HCT116 (cell line): Measurements from ENCODE around the gene DNLZ. TPM values are rescaled to one million over a fixed set of nuclear protein-coding genes. Genes with fewer than 3 reads are reported as not detected.

Experiments
- ATAC-seq: fragments of 200-7000 bp; cut with Tn5 transposase; 2 replicates; pipeline ENCODE4 v1.9.1; 2020; ENCODE audit warnings: mild to moderate bottlenecking, moderate library complexity
- BruUV-seq: library from RNA; stranded (reverse); fragments of 400-500 nt; replicated peaks from 2 replicates; lab custom pipeline; 2021; lab: Mats Ljungman, UMichigan
- CTCF ChIA-PET: fragments of 300-600 bp; sonication (Branson Sonifier 250); formaldehyde crosslinking; loops from one replicate; lab custom pipeline; 2021; ENCODE audit warnings: antibody characterized with exemption; lab: Charles Lee
- POLR2A ChIA-PET: fragments of 300-600, 350-600 bp; sonication (Branson Sonifier 250); formaldehyde crosslinking; loops from one replicate; lab custom pipeline; 2021; ENCODE audit warnings: antibody characterized with exemption; lab: Charles Lee
- RAD21 ChIA-PET, 2 experiments: fragments of 300-600 bp; sonication (Branson Sonifier 250); formaldehyde crosslinking; loops; one replicate each; lab custom pipeline; 2023; ENCODE audit warnings: low total read pairs in 2 of 2; ENCODE audit not compliant: uncharacterized antibody in 2 of 2, unreplicated experiment in 2 of 2, low non-redundant PET in 1 of 2; lab: Charles Lee
- DNase-seq: peaks from one replicate; pipeline ENCODE4 v3.0.0-alpha.2; 2010; ENCODE audit warnings: low read depth, low spot score
- H2AFZ ChIP-seq: fragments of 200-600 bp; shearing (Covaris generic), sonication (generic); 2 replicates; pipeline ENCODE4 v1.6.1; 2017; ENCODE audit warnings: low read depth, mixed run types, mixed read lengths, antibody characterized with exemption, low read length; ENCODE audit not compliant: poor library complexity, severe bottlenecking
- H3K27ac ChIP-seq: 2 replicates; pipeline ENCODE4 v1.5.1; 2012; ENCODE audit warnings: low read depth, low read length
- H3K27me3 ChIP-seq: fragments of 200-600 bp; sonication (generic); 2 replicates; pipeline ENCODE4 v1.6.1; 2016; ENCODE audit warnings: mixed run types, low read length, mixed read lengths; ENCODE audit not compliant: insufficient read depth
- H3K36me3 ChIP-seq, 2 experiments: fragments of 200-500 bp in 1 of 2; fragments of 200-600 bp in 1 of 2; sonication (Bioruptor generic) in 1 of 2; sonication (generic) in 1 of 2; 2 replicates each; pipeline versions ENCODE4 v1.5.1 to v1.6.1; 2014 to 2016; ENCODE audit warnings: low read length in 2 of 2, inconsistent platforms in 1 of 2, mixed read lengths in 1 of 2, mixed run types in 1 of 2; ENCODE audit not compliant: insufficient read depth in 2 of 2, control insufficient read depth in 1 of 2
- H3K4me1 ChIP-seq, 2 experiments: fragments of 200-600 bp in 1 of 2; sonication (generic) in 1 of 2; 2 replicates each; pipeline versions ENCODE4 v1.5.1 to v1.6.1; 2012 to 2017; ENCODE audit warnings: low read length in 2 of 2, inconsistent platforms in 1 of 2, mild to moderate bottlenecking in 1 of 2, mixed read lengths in 1 of 2, mixed run types in 1 of 2, moderate library complexity in 1 of 2; ENCODE audit not compliant: insufficient read depth in 2 of 2, control insufficient read depth in 1 of 2
- H3K4me2 ChIP-seq: fragments of 200-600 bp; sonication (generic); 2 replicates; pipeline ENCODE4 v1.6.1; 2017; ENCODE audit warnings: mixed run types, low read length, mixed read lengths
- H3K4me3 ChIP-seq, 2 experiments: fragments of 200-600 bp in 1 of 2; sonication (generic) in 1 of 2; replicated peaks in 1 of 2; 2 replicates each; pipeline ENCODE4 v1.5.1; 2011 to 2016; ENCODE audit warnings: low read length in 2 of 2, control low read depth in 1 of 2, low read depth in 1 of 2, mild to moderate bottlenecking in 1 of 2, mixed read lengths in 1 of 2, mixed run types in 1 of 2
- H3K79me2 ChIP-seq: fragments of 200-600 bp; sonication (generic); 2 replicates; pipeline ENCODE4 v1.6.1; 2017; ENCODE audit warnings: mild to moderate bottlenecking, mixed run types, low read length, moderate library complexity, mixed read lengths; ENCODE audit not compliant: insufficient read depth
- H3K9ac ChIP-seq: fragments of 200-600 bp; sonication (generic); 2 replicates; pipeline ENCODE4 v1.6.1; 2016; ENCODE audit warnings: low read length, mixed read lengths
- H3K9me2 ChIP-seq: fragments of 200-600 bp; sonication (generic), shearing (Covaris generic); 2 replicates; pipeline ENCODE4 v1.6.1; 2017; ENCODE audit warnings: mixed run types, mild to moderate bottlenecking, moderate library complexity; ENCODE audit not compliant: insufficient read depth
- H3K9me3 ChIP-seq, 2 experiments: fragments of 200-500 bp in 1 of 2; fragments of 200-600 bp in 1 of 2; sonication (Bioruptor generic) in 1 of 2; sonication (generic) in 1 of 2; 2 replicates each; pipeline ENCODE4 v1.6.1; 2014 to 2017; ENCODE audit warnings: low read length in 2 of 2, mixed read lengths in 2 of 2, inconsistent platforms in 1 of 2, low read depth in 1 of 2, mild to moderate bottlenecking in 1 of 2, mixed run types in 1 of 2, moderate library complexity in 1 of 2; ENCODE audit not compliant: control insufficient read depth in 1 of 2, insufficient read depth in 1 of 2
- H4K20me1 ChIP-seq: fragments of 200-600 bp; sonication (generic), shearing (Covaris generic); 2 replicates; pipeline ENCODE4 v1.6.1; 2017; ENCODE audit warnings: mixed run types, mild to moderate bottlenecking, moderate library complexity; ENCODE audit not compliant: insufficient read depth
- ATF3 ChIP-seq: IDR thresholded peaks from 2 replicates; pipeline ENCODE4 v1.6.1; 2012
- CBX3 ChIP-seq: IDR thresholded peaks from 2 replicates; pipeline ENCODE4 v1.6.1; 2012; ENCODE audit warnings: low read depth
- CTCF ChIP-seq, 3 experiments: fragments of 200-600 bp in 1 of 3; sonication (generic) in 1 of 3; IDR thresholded peaks in 2 of 3; conservative IDR thresholded peaks in 1 of 3; 2 replicates each; pipeline ENCODE4 v1.5.1; 2012 to 2017; ENCODE audit warnings: low read depth in 2 of 3, low read length in 2 of 3, antibody characterized with exemption in 1 of 3, borderline replicate concordance in 1 of 3, control low read depth in 1 of 3, mild to moderate bottlenecking in 1 of 3, mixed read lengths in 1 of 3, mixed run types in 1 of 3, moderate library complexity in 1 of 3; ENCODE audit not compliant: insufficient read depth in 1 of 3
- ELF1 ChIP-seq: IDR thresholded peaks from 2 replicates; pipeline ENCODE4 v1.6.1; 2012; ENCODE audit warnings: low read depth, borderline replicate concordance
- EZH2 ChIP-seq: fragments of 200-600 bp; sonication (generic); IDR thresholded peaks from 2 replicates; pipeline ENCODE4 v1.6.1; 2017; ENCODE audit warnings: antibody characterized with exemption, mixed run types
- EZH2phosphoT487 ChIP-seq: fragments of 200-600 bp; IDR thresholded peaks from 2 replicates; pipeline ENCODE4 v1.6.1; 2018; ENCODE audit warnings: antibody characterized with exemption, borderline replicate concordance
- POLR2AphosphoS5 ChIP-seq: IDR thresholded peaks from 2 replicates; pipeline ENCODE4 v1.6.1; 2011; ENCODE audit warnings: mild to moderate bottlenecking, low read depth, low read length, moderate library complexity
- RAD21 ChIP-seq: IDR thresholded peaks from 2 replicates; pipeline ENCODE4 v1.6.1; 2012; ENCODE audit warnings: low read depth, mild to moderate bottlenecking
- SP1 ChIP-seq: IDR thresholded peaks from 2 replicates; pipeline ENCODE4 v1.6.1; 2012; ENCODE audit warnings: low read depth
- TCF7L2 ChIP-seq: IDR thresholded peaks from 2 replicates; pipeline ENCODE4 v1.7.0; 2011; ENCODE audit warnings: borderline replicate concordance, inconsistent platforms; ENCODE audit not compliant: insufficient read depth, insufficient read length; ENCODE audit errors: extremely low read depth
- YY1 ChIP-seq: IDR thresholded peaks from 2 replicates; pipeline ENCODE4 v1.6.1; 2011; ENCODE audit warnings: low read length, low read depth, moderate library complexity, mild to moderate bottlenecking; ENCODE audit not compliant: insufficient replicate concordance; ENCODE audit errors: extremely low read depth
- ZFX ChIP-seq: fragments of 450-650 bp; IDR thresholded peaks from 2 replicates; pipeline ENCODE4 v1.6.1; 2017
- ZNF274 ChIP-seq: fragments of 200-500 bp; sonication (Bioruptor generic); IDR thresholded peaks from 2 replicates; pipeline ENCODE4 v1.6.1; 2014; ENCODE audit warnings: mild to moderate bottlenecking, low read depth, low read length, inconsistent platforms
- intact Hi-C: fragments of 100-400 bp; cut with micrococcal nuclease; formaldehyde crosslinking; loops from 2 replicates; pipeline ENCODE4 v1.10.0; 2022
- total RNA-seq: library from RNA; stranded (reverse); gene quantifications from one replicate; pipeline ENCODE4 v1.2.1, GENCODE V29; 2021; ENCODE audit not compliant: unreplicated experiment
- TF ChIP-seq, protein P1 (sequence below): IDR thresholded peaks from 2 replicates; pipeline ENCODE4 v1.6.1; 2012; ENCODE audit warnings: low read depth
- TF ChIP-seq, protein P2 (sequence below): IDR thresholded peaks from 2 replicates; pipeline ENCODE4 v1.6.1; 2011; ENCODE audit warnings: mild to moderate bottlenecking, low read length, moderate library complexity; ENCODE audit not compliant: insufficient replicate concordance; ENCODE audit errors: extremely low read depth
- TF ChIP-seq, protein P3 (sequence below): IDR thresholded peaks from 2 replicates; pipeline ENCODE4 v1.6.1; 2012

DNLZ gene
- total RNA-seq, 1 experiment from 2014 or later, result 21.9 TPM

DNA sequence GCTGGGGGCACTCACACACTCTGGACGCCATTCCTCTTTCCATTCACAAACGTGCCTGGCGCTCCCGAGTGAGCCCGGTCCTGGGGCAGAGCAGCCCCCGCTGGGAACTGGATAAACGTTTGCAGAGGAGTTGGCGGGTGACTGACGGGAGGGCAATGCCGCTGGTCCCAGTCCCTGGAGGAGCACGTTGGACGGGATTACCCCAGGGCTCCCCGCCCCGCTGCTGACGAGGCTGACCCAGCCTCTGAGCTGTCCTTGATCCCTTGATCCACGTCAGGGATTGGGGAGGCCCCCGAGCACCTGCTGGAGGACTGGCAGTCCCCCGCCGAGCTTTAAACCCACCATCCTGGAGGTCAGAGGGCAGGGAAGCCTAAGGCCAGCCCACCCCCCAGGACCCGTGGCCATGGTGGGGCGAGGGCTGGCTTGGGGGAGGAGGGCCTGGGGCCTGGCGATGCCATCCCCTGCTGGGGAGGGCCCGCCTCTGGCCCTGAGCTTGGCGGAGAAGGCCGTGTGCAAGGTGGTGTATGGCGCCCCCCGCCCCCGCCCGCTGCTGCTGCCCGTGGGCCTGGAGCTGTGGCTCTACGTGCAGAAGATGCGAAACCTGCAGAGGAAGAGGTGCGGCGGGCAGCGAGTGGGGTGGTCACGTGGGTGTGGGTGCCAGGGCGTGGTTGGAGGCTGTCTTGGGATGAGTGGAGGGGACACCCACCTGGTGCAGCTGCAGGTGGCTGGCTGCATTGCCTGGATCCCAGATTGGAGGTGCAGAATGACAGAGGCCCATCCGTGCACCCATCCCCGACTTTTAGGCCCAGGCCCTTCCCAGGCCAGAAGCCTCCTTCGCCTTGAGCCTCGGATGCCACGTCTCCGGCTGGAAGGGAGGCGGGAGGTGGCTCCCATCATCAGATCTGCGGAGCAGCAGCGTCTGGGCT is 31.7 kb downstream of the DNLZ start:
- CTCF ChIA-PET, result no interaction called here
- H3K4me2 ChIP-seq, result no peak overlapping the region
- H3K9me2 ChIP-seq, result no peaks in the 10 kb centered on the region
- POLR2A ChIA-PET, result no interaction called here
- no peak for DNase-seq
- no peak for ATAC-seq
- RAD21 ChIA-PET, result no interaction called here
- no peak overlapping the region for H3K4me3 ChIP-seq
- TF ChIP-seq ELF1, result no peak
- TF ChIP-seq SP1, result no peak
- TF ChIP-seq, protein P1, sequence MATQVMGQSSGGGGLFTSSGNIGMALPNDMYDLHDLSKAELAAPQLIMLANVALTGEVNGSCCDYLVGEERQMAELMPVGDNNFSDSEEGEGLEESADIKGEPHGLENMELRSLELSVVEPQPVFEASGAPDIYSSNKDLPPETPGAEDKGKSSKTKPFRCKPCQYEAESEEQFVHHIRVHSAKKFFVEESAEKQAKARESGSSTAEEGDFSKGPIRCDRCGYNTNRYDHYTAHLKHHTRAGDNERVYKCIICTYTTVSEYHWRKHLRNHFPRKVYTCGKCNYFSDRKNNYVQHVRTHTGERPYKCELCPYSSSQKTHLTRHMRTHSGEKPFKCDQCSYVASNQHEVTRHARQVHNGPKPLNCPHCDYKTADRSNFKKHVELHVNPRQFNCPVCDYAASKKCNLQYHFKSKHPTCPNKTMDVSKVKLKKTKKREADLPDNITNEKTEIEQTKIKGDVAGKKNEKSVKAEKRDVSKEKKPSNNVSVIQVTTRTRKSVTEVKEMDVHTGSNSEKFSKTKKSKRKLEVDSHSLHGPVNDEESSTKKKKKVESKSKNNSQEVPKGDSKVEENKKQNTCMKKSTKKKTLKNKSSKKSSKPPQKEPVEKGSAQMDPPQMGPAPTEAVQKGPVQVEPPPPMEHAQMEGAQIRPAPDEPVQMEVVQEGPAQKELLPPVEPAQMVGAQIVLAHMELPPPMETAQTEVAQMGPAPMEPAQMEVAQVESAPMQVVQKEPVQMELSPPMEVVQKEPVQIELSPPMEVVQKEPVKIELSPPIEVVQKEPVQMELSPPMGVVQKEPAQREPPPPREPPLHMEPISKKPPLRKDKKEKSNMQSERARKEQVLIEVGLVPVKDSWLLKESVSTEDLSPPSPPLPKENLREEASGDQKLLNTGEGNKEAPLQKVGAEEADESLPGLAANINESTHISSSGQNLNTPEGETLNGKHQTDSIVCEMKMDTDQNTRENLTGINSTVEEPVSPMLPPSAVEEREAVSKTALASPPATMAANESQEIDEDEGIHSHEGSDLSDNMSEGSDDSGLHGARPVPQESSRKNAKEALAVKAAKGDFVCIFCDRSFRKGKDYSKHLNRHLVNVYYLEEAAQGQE, result no peak
- TF ChIP-seq ZFX, result no peak
- TF ChIP-seq YY1, result no peak
- TF ChIP-seq, protein P2, sequence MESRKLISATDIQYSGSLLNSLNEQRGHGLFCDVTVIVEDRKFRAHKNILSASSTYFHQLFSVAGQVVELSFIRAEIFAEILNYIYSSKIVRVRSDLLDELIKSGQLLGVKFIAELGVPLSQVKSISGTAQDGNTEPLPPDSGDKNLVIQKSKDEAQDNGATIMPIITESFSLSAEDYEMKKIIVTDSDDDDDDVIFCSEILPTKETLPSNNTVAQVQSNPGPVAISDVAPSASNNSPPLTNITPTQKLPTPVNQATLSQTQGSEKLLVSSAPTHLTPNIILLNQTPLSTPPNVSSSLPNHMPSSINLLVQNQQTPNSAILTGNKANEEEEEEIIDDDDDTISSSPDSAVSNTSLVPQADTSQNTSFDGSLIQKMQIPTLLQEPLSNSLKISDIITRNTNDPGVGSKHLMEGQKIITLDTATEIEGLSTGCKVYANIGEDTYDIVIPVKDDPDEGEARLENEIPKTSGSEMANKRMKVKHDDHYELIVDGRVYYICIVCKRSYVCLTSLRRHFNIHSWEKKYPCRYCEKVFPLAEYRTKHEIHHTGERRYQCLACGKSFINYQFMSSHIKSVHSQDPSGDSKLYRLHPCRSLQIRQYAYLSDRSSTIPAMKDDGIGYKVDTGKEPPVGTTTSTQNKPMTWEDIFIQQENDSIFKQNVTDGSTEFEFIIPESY, result no peak
- no peak for TF ChIP-seq EZH2phosphoT487
- TF ChIP-seq RAD21, result no peak
- TF ChIP-seq ZNF274, result no peak
- TF ChIP-seq ATF3, result no peak
- no peak for TF ChIP-seq CTCF (IDR thresholded peaks at IDR 0.05 in 2 of 3, conservative IDR thresholded peaks at IDR 0.05 in 1 of 3; ENCODE audit: borderline replicate concordance in 1 of 3, insufficient read depth in 1 of 3, low read depth in 2 of 3, low read length in 2 of 3)
- TF ChIP-seq, protein P3, sequence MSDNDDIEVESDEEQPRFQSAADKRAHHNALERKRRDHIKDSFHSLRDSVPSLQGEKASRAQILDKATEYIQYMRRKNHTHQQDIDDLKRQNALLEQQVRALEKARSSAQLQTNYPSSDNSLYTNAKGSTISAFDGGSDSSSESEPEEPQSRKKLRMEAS, result no peak
- TF ChIP-seq CBX3, result no peak
- no peak for TF ChIP-seq TCF7L2
- no peak for TF ChIP-seq POLR2AphosphoS5
- TF ChIP-seq EZH2, result no peak
- H3K36me3 ChIP-seq, result no peaks in the 10 kb centered on the region; a peak in 1 of 4 replicates
- no peak overlapping the region for H3K27ac ChIP-seq
- H3K27me3 ChIP-seq, result no peaks in the 10 kb centered on the region
- no TSS peak for BruUV-seq
- H4K20me1 ChIP-seq, result no peaks in the 10 kb centered on the region
- peaks cover 20% of the 10 kb centered on the region; the same call in 1 of the 2 replicates for H3K79me2 ChIP-seq
- peaks cover 8 to 16% of the 10 kb centered on the region in 2 experiments; a peak in 3 of 4 replicates for H3K4me1 ChIP-seq
- H3K9ac ChIP-seq, result no peak overlapping the region
- intact Hi-C loops, result no loop called here
- H2AFZ ChIP-seq, result no peak overlapping the region
- H3K9me3 ChIP-seq, result no peaks in the 10 kb centered on the region
